T-helper 17 cell (primary cell): ENCODE results near the gene SLC5A9. TPM values are rescaled to one million over a fixed set of nuclear protein-coding genes. Genes with fewer than 3 reads are reported as not detected.
"Not testable (repeated sequence)": the region's sequence is repeated elsewhere in the genome, so short reads cannot be mapped to it uniquely, and the experiment has no call there.

Experiments
- ATAC-seq: fragments of 150-1000 bp; cut with Tn5 transposase; 2 replicates; pipeline ENCODE4 v1.10.0; 2021; ENCODE audit warnings: mild to moderate bottlenecking, moderate library complexity
- DNase-seq, 3 donors: peaks; one replicate each; pipeline versions ENCODE4 v3.0.0 to v3.0.0-alpha.2; 2020 to 2021
- H3K9me3 ChIP-seq: one replicate; pipeline ENCODE4 v1.7.0; 2013; ENCODE audit warnings: low read length, mild to moderate bottlenecking; ENCODE audit not compliant: control insufficient read depth, poor library complexity, severe bottlenecking
- H3K27ac Mint-ChIP-seq: one replicate; pipeline ENCODE4 v1.8.0; 2022; ENCODE audit warnings: mild to moderate bottlenecking, moderate library complexity, mixed read lengths
- H3K27me3 Mint-ChIP-seq: one replicate; pipeline ENCODE4 v1.8.0; 2022; ENCODE audit warnings: mixed read lengths
- H3K36me3 Mint-ChIP-seq: one replicate; pipeline ENCODE4 v1.8.0; 2022; ENCODE audit warnings: low read depth, mixed read lengths
- H3K4me1 Mint-ChIP-seq: one replicate; pipeline ENCODE4 v1.8.0; 2022; ENCODE audit warnings: mild to moderate bottlenecking, mixed read lengths
- H3K4me3 Mint-ChIP-seq: one replicate; pipeline ENCODE4 v1.8.0; 2022; ENCODE audit warnings: mild to moderate bottlenecking, moderate library complexity, mixed read lengths
- total RNA-seq, 4 donors: library from RNA in 2 of 4; stranded (reverse) in 2 of 4; gene quantifications; one replicate each; pipeline ENCODE4 v1.2.3 and lab custom pipeline; 2022 to 2026

The SLC5A9 gene
- total RNA-seq, 2 donors from 2014 or later: not detected

GRCh38 chr1:48261881-48262400 lies 39.4 kb downstream of the SLC5A9 start:
- no peaks in the 10 kb centered on the region for H3K36me3 Mint-ChIP-seq
- no peak for DNase-seq
- H3K4me3 Mint-ChIP-seq: no peak overlapping the region
- no peaks in the 10 kb centered on the region for H3K9me3 ChIP-seq
- ATAC-seq: no peak
- H3K27me3 Mint-ChIP-seq: no peaks in the 10 kb centered on the region
- no peak overlapping the region for H3K27ac Mint-ChIP-seq
- no peaks in the 10 kb centered on the region for H3K4me1 Mint-ChIP-seq

DNA sequence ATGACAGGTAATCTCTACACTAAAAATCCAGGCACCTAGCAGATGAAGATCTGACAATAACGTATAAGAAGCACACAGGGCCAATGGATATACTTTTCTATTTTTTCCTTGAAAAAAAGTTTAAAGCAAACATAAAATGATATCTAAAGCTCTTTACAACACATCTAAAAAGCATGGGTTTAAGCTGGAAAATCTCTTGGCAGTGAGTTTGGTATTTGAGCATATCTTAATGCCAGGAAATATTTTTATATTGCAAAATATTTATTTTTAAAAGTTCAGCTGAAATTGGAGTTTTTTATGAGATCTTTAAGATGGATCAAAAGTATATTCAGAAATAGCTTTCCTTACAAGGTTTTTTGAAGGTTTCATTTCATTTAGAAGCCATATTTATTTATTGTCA lies 40.5 kb downstream of the SLC5A9 start:
- no peak for ATAC-seq
- DNase-seq: no peak
- peaks cover 2% of the 10 kb centered on the region for H3K36me3 Mint-ChIP-seq

GRCh38 chr1:48266576-48266975 lies 44.1 kb downstream of the SLC5A9 start:
- H3K27ac Mint-ChIP-seq: no peak overlapping the region
- H3K27me3 Mint-ChIP-seq: peaks cover 6% of the 10 kb centered on the region
- ATAC-seq (no peak), DNase-seq (no peak)
- no peaks in the 10 kb centered on the region for H3K4me1 Mint-ChIP-seq
- H3K9me3 ChIP-seq: no peaks in the 10 kb centered on the region
- H3K4me3 Mint-ChIP-seq: no peak overlapping the region
- peaks cover 2% of the 10 kb centered on the region for H3K36me3 Mint-ChIP-seq

More for the DNA sequence above, 40.5 kb downstream of the SLC5A9 start:
- Mint-ChIP-seq H3K27ac (no peak overlapping the region), H3K4me1 (no peaks in the 10 kb centered on the region), H3K27me3 (no peaks in the 10 kb centered on the region), H3K4me3 (no peak overlapping the region)
- H3K9me3 ChIP-seq: no peaks in the 10 kb centered on the region

DNA sequence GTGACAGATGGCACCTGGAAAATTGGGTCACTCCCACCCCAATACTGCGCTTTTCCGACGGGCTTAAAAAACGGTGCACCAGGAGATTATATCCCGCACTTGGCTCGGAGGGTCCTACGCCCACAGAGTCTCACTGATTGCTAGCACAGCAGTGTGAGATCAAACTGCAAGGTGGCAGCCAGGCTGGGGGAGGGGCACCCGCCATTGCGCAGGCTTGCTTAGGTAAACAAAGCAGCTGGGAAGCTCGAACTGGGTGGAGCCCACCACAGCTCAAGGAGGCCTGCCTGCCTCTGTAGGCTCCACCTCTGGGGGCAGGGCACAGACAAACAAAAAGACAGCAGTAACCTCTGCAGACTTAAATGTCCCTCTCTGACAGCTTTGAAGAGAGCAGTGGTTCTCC lies 54.9 kb downstream of the SLC5A9 start:
- not testable (repeated sequence) for DNase-seq, ATAC-seq, H3K36me3 Mint-ChIP-seq, H3K9me3 ChIP-seq, H3K4me3 Mint-ChIP-seq, H3K4me1 Mint-ChIP-seq, H3K27ac Mint-ChIP-seq, H3K27me3 Mint-ChIP-seq

DNA sequence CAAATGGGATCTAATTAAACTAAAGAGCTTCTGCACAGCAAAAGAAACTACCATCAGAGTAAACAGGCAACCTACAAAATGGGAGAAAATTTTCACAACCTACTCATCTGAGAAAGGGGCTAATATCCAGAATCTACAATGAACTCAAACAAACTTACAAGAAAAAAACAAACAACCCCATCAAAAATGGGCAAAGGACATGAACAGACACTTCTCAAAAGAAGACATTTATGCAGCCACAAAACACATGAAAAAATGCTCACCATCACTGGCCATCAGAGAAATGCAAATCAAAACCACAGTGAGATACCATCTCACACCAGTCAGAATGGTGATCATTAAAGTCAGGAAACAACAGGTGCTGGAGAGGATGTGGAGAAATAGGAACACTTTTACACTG lies 59.8 kb downstream of the SLC5A9 start:
- not testable (repeated sequence) for H3K27me3 Mint-ChIP-seq, ATAC-seq, H3K36me3 Mint-ChIP-seq, DNase-seq, H3K27ac Mint-ChIP-seq, H3K9me3 ChIP-seq, H3K4me1 Mint-ChIP-seq, H3K4me3 Mint-ChIP-seq

DNA sequence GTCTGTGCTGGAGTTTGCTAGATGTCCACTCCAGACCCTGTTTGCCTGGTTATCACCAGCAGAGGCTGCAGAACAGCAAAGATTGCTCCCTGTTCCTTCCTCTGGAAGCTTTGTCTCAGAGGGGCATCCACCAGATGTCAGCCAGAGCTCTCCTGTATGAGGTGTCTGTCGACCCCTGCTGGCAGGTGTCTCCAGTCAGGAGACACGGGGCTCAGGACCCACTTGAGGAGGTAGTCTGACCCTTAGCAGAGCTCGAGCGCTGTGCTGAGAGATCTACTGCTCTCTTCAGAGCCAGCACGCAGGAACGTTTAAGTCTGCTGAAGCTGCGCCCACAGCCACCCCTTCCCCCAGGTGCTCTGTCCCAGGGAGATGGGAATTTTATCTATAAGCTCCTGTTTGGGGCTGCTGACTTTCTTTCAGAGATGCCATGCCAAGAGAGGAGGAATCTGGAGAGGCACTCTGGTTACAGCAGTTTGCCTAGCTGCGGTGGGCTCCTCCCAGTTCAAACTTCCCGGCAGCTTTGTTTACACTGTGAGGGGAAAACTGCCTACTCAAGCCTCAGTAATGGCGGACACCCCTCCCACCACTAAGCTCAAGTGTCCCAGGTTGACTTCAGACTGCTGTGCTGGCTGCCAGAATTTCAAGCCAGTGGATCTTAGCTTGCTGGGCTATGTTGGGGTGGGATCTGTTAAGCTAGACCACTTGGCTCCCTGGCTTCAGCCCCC lies 62.3 kb downstream of the SLC5A9 start:
- not testable (repeated sequence) for H3K27ac Mint-ChIP-seq, H3K36me3 Mint-ChIP-seq, H3K27me3 Mint-ChIP-seq, DNase-seq, H3K4me3 Mint-ChIP-seq, ATAC-seq, H3K4me1 Mint-ChIP-seq, H3K9me3 ChIP-seq

- Mint-ChIP-seq H3K36me3 (no peaks in the 10 kb centered on the region), H3K27ac (no peak overlapping the region)
- ATAC-seq: no peak
Measured at GRCh38 chr1:48285525-48285924, 63.0 kb downstream of the SLC5A9 start.

GRCh38 chr1:48291421-48291820 lies 68.9 kb downstream of the SLC5A9 start:
- Mint-ChIP-seq H3K27me3 (no peaks in the 10 kb centered on the region), H3K27ac (no peak overlapping the region), H3K4me1 (no peaks in the 10 kb centered on the region), H3K4me3 (no peak overlapping the region), H3K36me3 (no peaks in the 10 kb centered on the region)
- H3K9me3 ChIP-seq: no peaks in the 10 kb centered on the region
- ATAC-seq (no peak), DNase-seq (no peak)

More at GRCh38 chr1:48285525-48285924, 63.0 kb downstream of the SLC5A9 start:
- no peak overlapping the region for H3K4me3 Mint-ChIP-seq
- DNase-seq: no peak
- no peaks in the 10 kb centered on the region for H3K4me1 Mint-ChIP-seq
- H3K9me3 ChIP-seq: no peaks in the 10 kb centered on the region
- H3K27me3 Mint-ChIP-seq: no peaks in the 10 kb centered on the region

DNA sequence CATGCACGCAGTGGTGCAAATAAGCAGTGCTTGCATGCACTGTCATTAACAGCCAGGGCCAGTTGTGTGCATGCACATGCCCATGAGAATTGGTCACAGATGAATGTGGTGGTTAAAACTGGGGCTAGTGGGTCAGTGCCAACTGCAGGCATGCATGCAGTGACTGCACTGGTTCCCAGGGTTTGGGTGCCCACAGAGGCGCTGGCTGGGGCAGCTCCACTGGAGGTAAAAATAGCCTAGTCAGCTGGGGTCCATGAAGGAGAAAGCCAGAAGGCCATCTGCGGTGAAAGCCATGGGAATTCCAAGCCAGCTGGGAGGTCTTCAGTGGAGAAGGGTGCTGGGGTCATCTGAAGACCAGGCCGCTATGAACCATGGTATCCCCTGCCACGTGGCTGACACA lies 70.2 kb downstream of the SLC5A9 start:
- Mint-ChIP-seq H3K36me3 (no peaks in the 10 kb centered on the region), H3K27ac (no peak overlapping the region), H3K4me1 (no peaks in the 10 kb centered on the region), H3K27me3 (no peaks in the 10 kb centered on the region), H3K4me3 (no peak overlapping the region)
- DNase-seq: no peak
- H3K9me3 ChIP-seq: no peaks in the 10 kb centered on the region
- no peak for ATAC-seq

GRCh38 chr1:48294094-48294493 lies 71.6 kb downstream of the SLC5A9 start:
- not testable (repeated sequence) for H3K27ac Mint-ChIP-seq, H3K4me1 Mint-ChIP-seq, H3K27me3 Mint-ChIP-seq, H3K4me3 Mint-ChIP-seq, ATAC-seq, DNase-seq, H3K36me3 Mint-ChIP-seq, H3K9me3 ChIP-seq

DNA sequence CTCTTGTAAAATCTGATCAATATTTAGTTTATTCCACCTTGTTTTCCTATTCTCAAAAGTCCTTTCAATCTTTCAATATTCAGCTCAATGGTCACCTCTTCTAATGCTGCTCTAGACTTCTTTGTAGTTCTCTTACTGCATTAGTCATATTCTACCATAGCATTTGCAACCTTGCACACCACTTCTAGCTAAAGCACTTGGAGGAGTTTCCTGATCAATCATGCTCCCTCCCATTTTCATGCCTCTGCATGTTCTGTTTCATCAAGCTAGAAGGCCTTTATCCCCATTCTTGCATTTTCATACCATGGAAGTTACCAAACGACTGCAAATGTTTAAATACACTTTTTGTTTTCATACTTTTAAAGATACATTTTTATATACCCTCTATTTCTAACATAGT lies 72.1 kb downstream of the SLC5A9 start:
- Mint-ChIP-seq H3K4me1 (no peaks in the 10 kb centered on the region), H3K36me3 (no peaks in the 10 kb centered on the region), H3K4me3 (no peak overlapping the region), H3K27me3 (no peaks in the 10 kb centered on the region), H3K27ac (no peak overlapping the region)
- no peaks in the 10 kb centered on the region for H3K9me3 ChIP-seq
- ATAC-seq: no peak
- no peak for DNase-seq

Other genes starting within 250 kb of the SLC5A9 start
- not detected for gene TRABD2B, start 225.3 kb upstream of the SLC5A9 start, total RNA-seq
- gene SPATA6, start 249.5 kb downstream of the SLC5A9 start, total RNA-seq: 1 to 10 TPM; 3.0 to 5.6 TPM